Stimulated activated CD4-positive, alpha-beta T cell treated with anti-CD3 and anti-CD28 coated beads, TNF-alpha, amount 100 ng/mL, for 24 hours (primary cell): Measurements from ENCODE around the gene STAT3.
"Not testable (repeated sequence)": the region's sequence is repeated elsewhere in the genome, so short reads cannot be mapped to it uniquely, and the experiment has no call there.

ENCODE experiments used
- DNase-seq, 3 experiments: peaks; one replicate each; pipeline ENCODE4 v3.0.0-alpha.2; 2020; ENCODE audit warnings: low read depth in 3 of 3

STAT3 gene

DNA sequence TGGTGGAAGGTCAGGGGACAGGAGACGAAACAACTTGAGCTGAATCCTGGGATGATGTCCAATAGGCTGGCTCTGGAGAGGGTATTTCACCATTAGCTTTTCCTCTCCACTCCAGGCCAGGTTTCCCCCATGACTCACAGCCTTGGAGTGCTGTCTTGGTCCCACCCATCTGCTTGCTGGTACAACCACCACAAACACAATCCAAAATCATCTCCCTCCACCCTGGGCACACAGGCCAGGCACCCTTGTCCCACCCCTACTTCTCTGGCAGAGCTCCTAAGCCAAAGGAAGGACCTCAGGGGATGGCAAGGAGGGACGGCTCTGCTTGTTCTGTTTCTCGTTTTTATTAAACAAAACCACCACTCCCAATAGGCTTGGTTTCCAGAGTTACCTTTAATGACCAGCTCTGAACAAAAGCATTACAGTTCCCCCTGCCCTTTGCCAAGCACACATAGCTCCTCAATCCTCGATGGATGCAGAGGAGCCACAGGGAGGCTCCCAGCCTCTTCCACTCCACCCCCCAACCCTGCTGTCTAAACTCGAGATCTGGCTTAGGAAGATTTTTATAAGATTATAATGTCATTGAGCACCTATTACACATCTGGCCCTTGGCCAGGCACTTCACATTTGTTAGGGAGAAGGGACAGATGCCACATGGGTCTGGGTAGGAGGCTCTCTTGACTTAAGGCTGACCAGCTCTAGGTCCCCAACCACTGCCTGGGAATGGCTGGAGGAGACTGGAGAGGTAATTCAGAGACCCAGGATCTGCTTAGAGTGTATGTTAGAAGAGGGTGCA is 21.5 kb upstream of the STAT3 start:
- no peak for DNase-seq

DNA sequence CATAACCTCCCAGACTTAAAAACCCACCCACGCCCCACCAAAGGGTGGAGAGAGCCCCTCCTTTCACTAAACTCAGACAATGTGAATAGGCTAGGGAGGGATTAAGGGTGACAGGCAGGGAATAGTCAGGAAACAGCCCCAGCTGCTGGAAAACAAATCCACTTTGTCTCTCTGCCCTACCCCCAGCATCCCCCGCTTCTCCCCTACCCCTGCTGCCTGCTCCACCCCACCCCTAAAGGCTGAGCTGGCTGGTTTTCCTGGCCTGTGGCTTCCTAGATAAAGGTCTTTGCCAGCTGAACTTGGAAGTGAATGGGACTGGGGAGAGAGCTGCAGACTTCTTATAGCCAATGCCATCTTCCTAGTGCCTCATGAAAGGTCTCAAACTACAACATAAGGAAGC is 19.8 kb upstream of the STAT3 start:
- no peak for DNase-seq

DNA sequence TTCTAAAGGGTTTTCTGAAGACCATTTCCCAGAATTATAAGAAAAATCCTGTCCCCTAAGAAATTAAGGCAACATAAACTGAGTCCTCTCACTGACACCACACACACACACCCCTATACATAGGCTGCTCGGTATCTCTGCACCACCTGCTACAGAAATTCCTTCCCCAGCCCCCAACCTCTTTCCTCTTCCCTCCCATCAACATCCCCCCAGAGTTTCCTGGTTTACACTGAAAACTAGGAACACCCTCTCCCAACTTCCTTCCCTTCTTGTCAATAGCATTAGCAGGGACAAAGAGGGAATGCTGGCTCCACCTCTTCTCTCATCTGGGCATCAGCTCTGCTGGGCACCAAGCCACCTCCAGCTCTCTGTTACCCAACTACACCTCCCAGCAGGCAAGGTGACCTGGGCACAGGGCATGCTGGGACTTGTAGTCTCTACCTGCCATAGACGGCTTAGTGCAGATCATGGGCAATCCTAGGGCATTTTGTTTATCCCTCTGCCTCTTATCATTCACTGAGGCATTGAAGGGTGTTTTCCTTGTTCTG is 19.1 kb upstream of the STAT3 start:
- DNase-seq: peak; percentile 21 to 49 (median 39)

DNA sequence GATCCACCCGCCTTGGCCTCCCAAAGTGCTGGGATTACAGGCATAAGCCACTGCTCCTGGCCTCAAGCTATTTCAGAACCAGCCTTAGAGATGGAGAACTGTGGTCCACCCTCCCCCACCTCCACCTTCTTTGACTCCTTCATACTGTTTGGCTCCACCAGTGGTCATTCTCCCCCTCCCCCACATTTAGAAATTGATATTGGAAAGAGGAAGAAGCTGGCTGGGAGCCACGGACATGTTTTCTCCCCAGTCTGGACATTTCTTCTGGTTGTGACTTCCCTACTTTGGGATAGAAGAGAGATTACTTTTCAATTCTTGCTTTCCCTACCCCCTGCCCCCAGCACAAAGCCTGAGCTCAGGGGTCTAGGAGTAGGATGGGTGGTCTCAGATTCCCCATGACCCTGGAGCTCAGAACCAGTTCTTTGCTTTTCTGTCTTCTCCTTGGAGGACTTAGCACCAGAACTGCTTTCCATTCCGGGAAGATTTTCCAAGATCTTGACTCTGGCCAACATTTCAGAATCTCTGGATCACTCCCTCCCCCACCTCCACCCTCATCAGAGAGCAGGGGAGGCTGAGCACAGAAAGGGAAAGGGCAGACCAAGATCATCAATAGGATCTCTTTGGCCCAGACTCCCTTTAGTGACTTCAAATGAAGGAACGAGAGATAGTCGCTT is 18.5 kb upstream of the STAT3 start:
- no peak for DNase-seq

DNA sequence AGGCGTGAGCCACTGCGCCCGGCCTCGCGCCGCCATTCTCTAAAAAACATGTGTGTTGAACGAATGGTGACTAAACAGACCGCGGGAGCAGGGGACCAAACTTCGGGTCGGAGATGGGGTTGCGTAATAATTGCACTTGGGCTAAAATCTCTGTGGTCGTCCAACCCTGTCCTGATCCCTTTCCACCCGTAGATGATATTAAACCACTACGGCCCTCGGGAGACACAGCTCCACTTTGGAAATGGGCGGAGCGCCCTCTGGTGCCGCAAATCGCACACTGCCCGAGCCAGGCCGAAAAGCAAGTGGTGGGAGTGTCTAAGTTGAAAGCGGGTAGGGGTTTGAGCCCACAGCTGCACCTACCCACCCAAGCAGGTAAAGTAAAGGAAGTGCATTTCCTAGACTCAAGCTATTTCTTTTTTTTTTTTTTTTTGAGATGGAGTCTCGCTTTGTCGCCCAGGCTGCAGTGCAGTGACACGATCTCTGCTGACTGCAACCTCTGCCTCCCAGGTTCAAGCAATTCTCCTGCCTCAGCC is 17.8 kb upstream of the STAT3 start:
- peak; percentile 69 to 80 (median 74) for DNase-seq

DNA sequence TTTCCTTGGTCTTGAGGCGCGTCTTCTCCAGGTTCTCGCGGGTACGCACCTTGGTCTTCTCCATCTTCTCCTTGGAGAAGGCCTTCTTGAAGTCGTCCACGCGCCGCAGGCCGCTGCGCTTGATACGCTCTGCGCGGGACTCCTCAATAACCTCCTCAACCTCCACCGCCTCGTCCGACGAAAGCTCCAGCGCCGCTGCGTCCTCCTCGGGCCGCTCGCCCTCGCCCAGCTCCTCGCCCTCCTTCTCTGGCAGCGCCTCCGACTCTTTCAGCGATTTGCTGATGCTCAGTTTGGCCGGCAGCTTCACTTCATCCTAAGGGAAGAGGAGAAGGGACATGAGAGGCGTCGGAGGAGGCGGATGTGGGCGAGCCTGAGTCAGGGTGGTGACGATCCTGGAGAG is 16.8 kb upstream of the STAT3 start:
- DNase-seq: no peak

DNA sequence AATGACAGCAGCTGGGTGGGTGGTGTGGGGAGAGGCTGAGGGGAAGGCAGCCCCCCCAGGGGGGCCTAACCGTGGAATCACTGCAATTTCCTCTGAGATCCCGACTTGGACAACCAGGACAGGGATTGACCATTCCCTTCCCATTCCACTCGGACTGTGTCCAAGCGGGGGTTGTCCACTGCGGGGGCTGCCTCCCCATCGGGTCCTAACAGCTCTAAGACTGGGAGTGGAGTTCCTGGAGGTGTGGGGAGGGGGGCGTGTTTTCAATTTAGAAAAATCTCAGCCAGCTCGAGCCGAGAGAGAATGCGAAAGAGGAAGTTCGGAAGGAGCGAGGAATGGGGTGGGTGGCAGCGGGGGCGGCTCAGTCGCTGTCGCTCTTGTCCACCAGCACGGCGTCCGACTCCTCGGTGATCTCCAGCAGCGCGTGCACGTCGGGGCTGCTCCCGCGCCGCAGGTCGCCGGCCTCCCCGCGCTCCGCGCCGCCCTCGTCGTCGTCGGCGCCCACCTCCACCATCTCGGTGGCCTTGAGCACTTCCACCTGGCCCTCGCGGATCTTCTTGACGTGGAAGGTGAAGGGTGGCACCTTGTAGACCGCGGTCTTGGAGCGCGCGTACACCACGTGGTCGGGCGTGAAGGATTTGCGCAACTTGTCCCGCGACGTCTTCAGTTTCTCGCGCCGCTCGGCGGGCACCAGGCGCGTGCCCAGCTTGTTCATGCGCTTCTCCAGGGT is 16.2 kb upstream of the STAT3 start:
- no peak for DNase-seq

DNA sequence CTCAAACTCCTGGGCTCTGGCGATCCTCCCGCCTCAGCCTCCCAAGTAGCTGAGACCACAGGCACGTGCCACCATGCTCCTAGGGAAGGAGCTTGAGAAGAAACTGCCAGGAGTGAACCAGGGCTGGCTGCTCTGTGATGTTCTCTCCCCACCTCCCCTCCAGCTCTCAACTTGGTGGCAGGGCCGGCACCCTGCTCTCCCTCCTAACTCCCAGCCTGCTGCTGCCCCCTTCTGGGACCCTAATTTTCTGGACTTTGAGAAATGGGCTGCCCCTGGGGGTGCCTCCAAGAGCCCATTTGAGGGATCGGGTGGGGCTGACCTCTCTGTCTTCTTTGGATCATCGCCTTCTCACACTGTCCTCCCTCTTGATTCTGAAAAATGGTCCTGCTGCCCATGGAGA is 14.9 kb upstream of the STAT3 start:
- DNase-seq: peak in 2 of 3 experiments; percentile 37 to 43

DNA sequence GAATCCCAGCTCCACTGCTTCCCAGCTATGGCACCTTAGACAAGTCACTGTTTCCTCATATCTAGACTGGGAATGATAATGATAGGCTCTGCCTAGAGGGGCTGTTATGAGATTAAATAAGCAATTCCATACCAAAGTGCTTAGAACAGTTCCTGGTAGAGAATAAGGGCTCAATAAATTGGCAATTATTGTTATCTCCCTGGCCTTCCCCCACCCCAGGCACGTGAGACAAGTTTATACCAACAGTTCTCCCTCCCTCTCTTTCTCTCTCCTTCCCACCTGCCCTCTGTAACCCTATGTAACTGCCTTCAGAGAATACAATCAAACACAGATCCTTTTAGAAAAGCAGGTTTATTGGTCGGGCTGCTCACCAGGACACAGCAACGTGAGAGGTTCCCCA is 13.9 kb upstream of the STAT3 start:
- DNase-seq: no peak

DNA sequence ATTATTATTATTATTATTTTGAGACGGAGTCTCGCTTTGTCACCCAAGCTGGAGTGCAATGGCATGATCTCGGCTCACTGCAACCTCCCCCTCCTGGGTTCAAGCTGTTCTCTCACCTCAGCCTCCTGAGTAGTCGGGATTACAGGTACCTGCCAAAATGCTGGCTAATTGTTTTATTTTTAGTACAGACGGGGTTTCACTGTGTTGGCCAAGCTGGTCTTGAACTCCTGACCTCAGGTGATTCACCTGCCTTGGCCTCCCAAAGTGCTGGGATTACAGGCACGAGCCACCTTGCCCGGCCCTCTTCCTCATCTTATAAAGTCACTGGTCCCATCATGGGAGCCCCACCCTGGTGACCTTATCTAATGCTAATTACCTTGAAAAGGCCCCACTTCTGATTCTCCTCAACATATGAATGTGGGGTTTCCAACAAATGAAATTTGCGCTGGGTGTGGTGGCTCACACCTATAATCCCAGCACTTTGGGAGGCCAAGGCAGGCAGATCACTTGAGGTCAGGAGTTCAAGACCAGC is 12.7 kb upstream of the STAT3 start:
- DNase-seq: not testable (repeated sequence)

DNA sequence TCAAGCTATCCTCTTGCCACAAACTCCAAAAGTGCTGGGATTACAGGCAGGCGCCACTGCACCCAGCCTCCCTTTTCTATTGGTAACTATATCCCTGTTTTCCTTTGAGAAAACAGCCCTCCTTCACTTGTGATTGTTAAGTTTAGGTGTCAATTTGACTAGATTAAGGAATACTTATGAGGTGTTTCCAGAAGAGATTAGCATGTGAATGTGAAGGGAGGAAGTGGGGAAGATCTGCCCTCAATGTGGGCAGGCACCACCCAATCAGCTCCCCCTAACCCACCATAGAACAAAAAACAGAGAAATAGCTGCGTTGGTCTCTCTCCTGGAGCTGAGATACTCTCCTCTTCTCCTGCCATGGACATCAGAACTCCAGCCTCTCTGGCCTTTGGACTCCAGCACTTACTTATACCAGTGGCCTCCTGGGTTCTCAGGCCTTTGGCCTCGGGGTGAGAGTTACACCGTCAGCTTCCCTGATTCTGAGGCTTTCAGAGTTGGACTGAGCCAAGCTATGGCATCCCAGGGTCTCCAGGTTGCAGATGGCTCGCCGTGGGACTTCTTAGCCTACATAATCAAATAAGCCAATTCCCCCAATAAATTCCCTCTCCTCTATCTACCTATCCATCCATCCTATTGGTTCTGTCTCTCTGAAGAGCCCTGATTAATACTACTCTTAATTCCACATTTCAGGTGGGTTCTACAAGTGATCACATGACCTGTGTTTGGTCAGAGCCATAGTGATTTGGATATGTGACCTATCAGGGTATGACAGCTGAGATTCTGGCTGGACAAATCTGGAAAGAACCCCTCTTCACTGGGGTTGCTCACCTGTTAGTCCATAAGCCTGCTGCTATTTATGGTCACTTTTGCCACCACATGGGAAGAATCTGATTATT is 12.0 kb upstream of the STAT3 start:
- no peak for DNase-seq

DNA sequence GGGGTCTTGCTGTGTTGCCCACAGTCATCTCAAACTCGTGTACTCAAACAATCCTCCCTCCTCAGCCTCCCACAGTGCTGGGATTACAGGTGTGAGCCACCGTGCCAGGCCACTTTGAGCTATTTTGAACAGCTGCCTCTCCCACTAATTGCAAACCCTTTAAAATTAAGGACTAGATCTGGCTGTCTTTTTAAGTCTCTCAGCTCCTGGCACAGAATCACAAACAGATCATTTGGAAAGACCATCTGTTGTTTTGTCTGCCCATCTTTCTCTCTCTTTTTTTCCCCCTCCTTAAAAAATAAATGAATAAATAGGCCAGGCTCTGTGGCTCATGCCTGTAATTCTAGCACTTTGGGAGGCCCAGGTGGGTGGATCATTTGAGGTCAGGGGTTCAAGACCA is 10.9 kb upstream of the STAT3 start:
- DNase-seq: no peak

DNA sequence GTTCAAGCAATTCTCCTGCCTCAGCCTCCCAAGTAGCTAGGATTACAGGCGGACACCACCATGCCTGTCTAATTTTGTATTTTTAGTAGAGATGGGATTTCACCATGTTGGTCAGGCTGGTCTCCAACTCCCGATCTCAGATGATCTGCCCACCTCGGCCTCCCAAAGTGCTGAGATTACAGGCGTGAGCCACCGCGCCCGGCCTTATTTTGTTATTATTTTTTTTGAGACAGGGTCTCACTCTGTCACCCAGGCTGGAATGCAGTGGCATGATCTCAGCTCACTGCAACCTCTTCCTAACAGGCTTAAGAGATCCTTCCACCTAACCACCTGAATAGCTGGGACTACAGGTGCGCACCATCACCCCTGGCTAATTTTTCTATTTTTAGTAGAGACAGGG is 7.4 kb upstream of the STAT3 start:
- DNase-seq: not testable (repeated sequence)

DNA sequence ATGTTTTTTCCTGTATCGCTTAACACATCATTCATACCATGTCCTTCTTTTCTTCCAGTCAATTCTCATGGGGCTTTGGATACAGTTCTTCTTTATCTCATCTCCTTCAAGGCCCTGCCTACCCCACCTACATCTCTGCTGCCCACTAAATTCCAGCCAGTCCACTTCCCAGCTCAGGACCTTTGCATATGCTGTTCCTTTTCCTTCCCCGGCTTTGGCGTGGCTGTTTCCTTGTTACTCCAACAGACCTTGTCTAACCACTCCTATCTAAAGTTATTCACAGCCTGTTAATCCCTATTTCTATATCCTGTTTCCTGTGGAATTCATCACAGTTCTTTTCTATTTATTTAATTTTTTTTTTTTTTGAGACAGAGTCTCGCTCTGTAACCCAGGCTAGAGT is 6.6 kb upstream of the STAT3 start:
- DNase-seq: no peak

DNA sequence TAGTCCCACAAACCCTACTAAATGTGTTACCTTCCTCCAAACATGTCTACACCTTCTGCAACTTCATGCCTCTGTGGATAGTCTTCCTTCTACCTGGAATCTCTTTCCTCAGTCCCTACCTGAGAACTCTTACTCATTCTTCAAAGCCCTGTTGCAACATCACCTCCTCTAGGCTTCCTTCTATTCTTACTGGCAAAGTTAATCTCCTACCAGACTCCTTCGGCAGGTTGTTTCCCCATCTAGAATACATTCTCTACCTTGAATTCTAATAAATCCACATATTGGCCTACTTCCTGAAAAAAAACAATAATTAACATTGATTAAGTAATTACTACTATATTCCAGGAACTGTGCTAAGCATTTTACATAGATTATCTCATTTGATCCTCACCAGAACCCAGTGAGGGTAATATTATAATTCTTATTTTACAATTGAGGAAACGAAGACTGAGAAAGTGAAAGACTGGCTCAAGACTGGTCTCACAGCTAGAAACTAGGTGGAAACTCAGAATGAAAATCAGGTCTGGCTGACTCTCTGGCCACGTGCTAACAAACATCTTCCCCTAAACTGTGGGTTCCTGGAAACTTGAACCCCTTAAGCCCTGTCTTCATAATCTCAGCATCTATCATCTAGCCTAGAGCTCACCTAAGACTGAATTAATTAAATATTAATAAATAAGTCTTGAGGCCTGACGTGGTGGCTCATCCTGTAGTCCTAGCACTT is 4.6 kb upstream of the STAT3 start:
- DNase-seq: no peak

DNA sequence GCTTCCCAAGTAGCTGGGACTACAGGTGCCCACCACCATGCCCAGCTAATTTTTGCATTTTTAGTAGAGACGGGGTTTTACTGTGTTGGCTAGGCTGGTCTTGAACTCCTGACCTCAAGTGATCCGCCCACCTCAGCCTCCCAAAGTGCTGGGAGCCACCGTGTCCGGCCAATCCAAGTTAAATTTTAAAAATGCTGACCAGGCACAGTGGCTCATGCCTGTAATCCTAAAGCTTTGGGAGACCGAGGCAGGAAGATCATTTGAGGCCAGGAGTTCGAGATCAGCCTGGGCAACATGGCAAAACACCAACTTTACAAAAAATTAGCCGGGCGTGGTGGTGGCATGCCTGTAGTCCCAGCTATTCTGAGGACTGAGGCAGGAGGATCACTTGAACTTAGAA is 3.2 kb upstream of the STAT3 start:
- DNase-seq: not testable (repeated sequence)

DNA sequence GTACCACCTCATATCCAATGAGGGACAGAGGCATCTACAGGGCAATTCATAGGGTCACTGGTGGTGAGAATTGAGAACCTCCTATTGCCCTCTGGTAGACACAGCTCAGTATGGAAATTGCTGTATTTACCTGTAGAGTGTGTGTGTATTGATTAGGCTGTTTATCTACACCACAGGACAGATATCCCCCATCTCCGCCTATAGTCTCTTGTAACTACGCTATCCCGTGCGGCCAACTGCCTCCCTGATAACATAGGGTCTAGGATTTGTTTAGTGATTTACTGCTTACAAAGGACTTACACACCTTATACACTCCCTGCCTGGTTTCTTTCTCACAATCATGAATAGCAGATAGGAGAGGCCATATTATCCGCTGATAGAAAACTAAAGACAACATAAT is 1.7 kb upstream of the STAT3 start:
- DNase-seq: no peak

DNA sequence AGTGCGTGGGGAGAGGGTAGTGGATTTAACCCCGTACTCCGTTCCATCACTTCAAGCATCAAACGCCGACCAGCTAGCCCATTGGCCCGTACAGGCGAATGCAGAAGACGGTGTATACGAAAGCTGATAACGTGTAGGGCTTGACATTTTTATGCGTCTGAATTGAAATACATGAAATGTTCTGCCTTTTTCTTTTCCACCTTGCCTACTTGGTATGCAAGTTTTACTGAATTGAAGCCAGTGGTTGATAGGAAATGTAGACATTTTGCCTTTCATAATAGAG is 834 bp upstream of the STAT3 start:
- peak in 2 of 3 experiments; percentile 79 to 83 for DNase-seq

DNA sequence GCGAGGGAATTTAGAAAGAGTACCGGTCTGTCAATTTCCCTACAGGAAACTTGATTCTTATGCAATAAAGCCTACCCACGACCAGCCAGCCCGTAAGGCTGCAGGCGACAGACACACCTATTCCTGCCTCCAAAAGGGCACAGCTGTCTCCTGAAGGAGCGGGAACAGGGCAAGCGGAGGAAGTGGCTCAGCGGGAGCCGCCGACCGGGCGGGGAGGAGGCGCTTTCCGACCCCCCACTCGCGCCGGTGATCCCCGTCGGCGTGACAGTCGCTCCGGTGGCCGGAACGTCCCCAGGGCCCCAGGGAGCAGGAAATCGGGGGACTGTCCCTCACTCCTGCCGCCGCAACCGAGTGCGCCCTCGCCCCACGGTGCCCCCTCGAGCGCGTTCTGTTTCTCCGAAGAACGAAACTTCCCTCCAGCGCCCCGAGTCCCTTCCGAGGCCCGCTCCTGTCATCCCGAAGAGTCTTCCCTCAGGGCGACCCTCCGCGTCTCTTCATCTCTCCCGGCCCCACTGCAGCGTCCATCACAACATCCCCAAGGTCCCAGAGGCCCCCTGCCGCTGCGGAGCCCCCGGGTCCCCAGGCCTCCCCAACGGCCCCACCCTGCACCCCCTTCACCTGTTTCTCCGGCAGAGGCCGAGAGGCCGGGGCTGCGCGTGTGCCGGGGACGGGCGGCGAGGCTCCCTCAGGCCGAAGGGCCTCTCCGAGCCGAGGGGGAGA is 421 bp downstream of the STAT3 start:
- peak in 1 of 3 experiments; percentile 19 for DNase-seq
